Neural progenitor cell (in vitro differentiated cells): ENCODE results near the gene ADGB. TPM values are rescaled to one million over a fixed set of nuclear protein-coding genes. Genes with fewer than 3 reads are reported as not detected.

Source experiments
- DNase-seq: peaks from one replicate; pipeline ENCODE4 v3.0.0-alpha.2; 2016; ENCODE audit warnings: low spot score
- H2AFZ ChIP-seq: fragments of 200-600 bp; sonication (generic); replicated peaks from 2 replicates; pipeline ENCODE4 v1.6.1; 2016; ENCODE audit warnings: antibody characterized with exemption
- H3F3A ChIP-seq: fragments of 200-600 bp; sonication (generic); 2 replicates; pipeline ENCODE4 v1.6.1; 2016; ENCODE audit warnings: antibody characterized with exemption, low read depth
- H3K27ac ChIP-seq: fragments of 200-600 bp; sonication (generic); 2 replicates; pipeline ENCODE4 v1.5.1; 2016; ENCODE audit warnings: mild to moderate bottlenecking
- H3K27me3 ChIP-seq: fragments of 200-600 bp; sonication (generic); 2 replicates; pipeline ENCODE4 v1.6.1; 2016; ENCODE audit warnings: mild to moderate bottlenecking, moderate library complexity
- H3K36me3 ChIP-seq: fragments of 200-600 bp; sonication (generic); 2 replicates; pipeline ENCODE4 v1.5.1; 2016
- H3K4me1 ChIP-seq: fragments of 200-600 bp; sonication (generic); 2 replicates; pipeline ENCODE4 v1.6.1; 2016; ENCODE audit warnings: mixed run types
- H3K4me2 ChIP-seq: fragments of 200-600 bp; sonication (generic); 2 replicates; pipeline ENCODE4 v1.6.1; 2016
- H3K4me3 ChIP-seq: fragments of 200-600 bp; sonication (generic); 2 replicates; pipeline ENCODE4 v1.5.1; 2016
- H3K79me2 ChIP-seq: fragments of 200-600 bp; sonication (generic); 2 replicates; pipeline ENCODE4 v1.6.1; 2016; ENCODE audit warnings: low read depth
- H3K9ac ChIP-seq: fragments of 200-600 bp; sonication (generic); 2 replicates; pipeline ENCODE4 v1.6.1; 2016
- H3K9me3 ChIP-seq: fragments of 200-600 bp; sonication (generic); 2 replicates; pipeline ENCODE4 v1.5.1; 2016; ENCODE audit warnings: low read depth
- H4K20me1 ChIP-seq: fragments of 200-600 bp; sonication (generic); 2 replicates; pipeline ENCODE4 v1.6.1; 2016; ENCODE audit warnings: low read depth
- H3K27ac Mint-ChIP-seq: 3 replicates; pipeline ENCODE4 v1.8.0; 2021; ENCODE audit warnings: mixed read lengths
- H3K27me3 Mint-ChIP-seq: 2 replicates; pipeline ENCODE4 v1.8.0; 2022; ENCODE audit warnings: low read depth, mild to moderate bottlenecking, inconsistent platforms, moderate library complexity, mixed read lengths; ENCODE audit not compliant: insufficient read depth
- H3K36me3 Mint-ChIP-seq: 3 replicates; pipeline ENCODE4 v1.8.0; 2021; ENCODE audit warnings: mixed read lengths
- H3K4me1 Mint-ChIP-seq: 3 replicates; pipeline ENCODE4 v1.8.0; 2021; ENCODE audit warnings: mixed read lengths
- H3K4me3 Mint-ChIP-seq: 3 replicates; pipeline ENCODE4 v1.8.0; 2021; ENCODE audit warnings: mild to moderate bottlenecking, moderate library complexity, mixed read lengths
- H3K9me3 Mint-ChIP-seq: 3 replicates; pipeline ENCODE4 v1.8.0; 2020; ENCODE audit warnings: mixed read lengths
- EZH2 ChIP-seq: fragments of 200-600 bp; sonication (generic); IDR thresholded peaks from 2 replicates; pipeline ENCODE4 v1.6.1; 2017; ENCODE audit warnings: antibody characterized with exemption, mild to moderate bottlenecking, moderate library complexity
- EZH2phosphoT487 ChIP-seq: fragments of 200-600 bp; sonication (generic); IDR thresholded peaks from 2 replicates; pipeline ENCODE4 v1.6.1; 2017; ENCODE audit warnings: antibody characterized with exemption
- total RNA-seq: library from RNA; depleted of rRNA; stranded (reverse); fragments of >200 nt; gene quantifications from 2 replicates; pipeline ENCODE4 v1.2.3, GENCODE V29; 2015; ENCODE audit warnings: low replicate concordance
- TF ChIP-seq, protein P1 (sequence below): fragments of 200-600 bp; sonication (generic); IDR thresholded peaks from 2 replicates; pipeline ENCODE4 v1.5.1; 2017; ENCODE audit warnings: antibody characterized with exemption, mild to moderate bottlenecking

The ADGB gene
- total RNA-seq, 1 donor from 2014 or later, result not detected

DNA sequence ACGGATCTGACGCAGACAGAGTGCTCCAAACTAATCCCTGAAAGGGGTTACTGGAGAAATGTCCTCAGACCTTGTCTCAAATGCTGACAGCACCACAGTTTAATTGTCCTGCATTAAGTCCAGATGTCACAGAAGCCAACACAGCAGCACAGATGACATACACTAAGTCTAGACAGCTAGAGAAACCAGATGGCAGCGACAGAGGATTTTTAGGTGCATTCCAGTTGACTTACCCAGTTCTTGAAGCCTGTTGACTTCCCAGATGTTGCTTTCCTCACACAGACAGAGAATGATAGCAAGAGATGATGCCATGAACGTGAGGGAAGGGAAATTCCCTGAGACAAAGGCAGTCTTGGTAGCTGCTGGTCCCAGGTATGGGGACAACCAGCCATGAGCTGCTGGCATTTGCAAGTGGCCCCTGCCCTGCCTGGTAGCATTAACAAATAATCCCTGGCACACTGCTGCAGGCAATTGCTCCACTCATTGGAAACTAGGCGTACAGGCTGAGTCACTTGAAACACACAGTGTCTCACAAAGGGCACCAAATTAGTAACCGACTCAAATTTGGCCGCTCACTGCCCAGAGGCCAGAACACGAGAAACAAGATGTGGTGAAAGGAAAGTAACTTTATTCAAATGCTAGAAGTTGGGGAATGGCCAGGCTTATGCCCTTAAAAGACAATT lies 52.2 kb downstream of the ADGB start:
- no peaks in the 10 kb centered on the region for H3K9me3 ChIP-seq
- H3K4me1 ChIP-seq, result no peaks in the 10 kb centered on the region
- H3F3A ChIP-seq, result no peaks in the 10 kb centered on the region
- DNase-seq, result no peak
- no peak overlapping the region for H3K9ac ChIP-seq
- no peaks in the 10 kb centered on the region for H3K36me3 Mint-ChIP-seq
- H3K36me3 ChIP-seq, result no peaks in the 10 kb centered on the region
- H3K27me3 ChIP-seq, result no peaks in the 10 kb centered on the region
- no peaks in the 10 kb centered on the region for H3K4me1 Mint-ChIP-seq
- H3K4me3 ChIP-seq, result no peak overlapping the region
- no peaks in the 10 kb centered on the region for H3K79me2 ChIP-seq
- H3K27ac Mint-ChIP-seq, result no peak overlapping the region
- H3K4me2 ChIP-seq, result no peak overlapping the region
- no peaks in the 10 kb centered on the region for H3K9me3 Mint-ChIP-seq
- no peak for TF ChIP-seq EZH2phosphoT487
- TF ChIP-seq, protein P1, sequence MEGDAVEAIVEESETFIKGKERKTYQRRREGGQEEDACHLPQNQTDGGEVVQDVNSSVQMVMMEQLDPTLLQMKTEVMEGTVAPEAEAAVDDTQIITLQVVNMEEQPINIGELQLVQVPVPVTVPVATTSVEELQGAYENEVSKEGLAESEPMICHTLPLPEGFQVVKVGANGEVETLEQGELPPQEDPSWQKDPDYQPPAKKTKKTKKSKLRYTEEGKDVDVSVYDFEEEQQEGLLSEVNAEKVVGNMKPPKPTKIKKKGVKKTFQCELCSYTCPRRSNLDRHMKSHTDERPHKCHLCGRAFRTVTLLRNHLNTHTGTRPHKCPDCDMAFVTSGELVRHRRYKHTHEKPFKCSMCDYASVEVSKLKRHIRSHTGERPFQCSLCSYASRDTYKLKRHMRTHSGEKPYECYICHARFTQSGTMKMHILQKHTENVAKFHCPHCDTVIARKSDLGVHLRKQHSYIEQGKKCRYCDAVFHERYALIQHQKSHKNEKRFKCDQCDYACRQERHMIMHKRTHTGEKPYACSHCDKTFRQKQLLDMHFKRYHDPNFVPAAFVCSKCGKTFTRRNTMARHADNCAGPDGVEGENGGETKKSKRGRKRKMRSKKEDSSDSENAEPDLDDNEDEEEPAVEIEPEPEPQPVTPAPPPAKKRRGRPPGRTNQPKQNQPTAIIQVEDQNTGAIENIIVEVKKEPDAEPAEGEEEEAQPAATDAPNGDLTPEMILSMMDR, result no peak
- TF ChIP-seq EZH2, result no peak
- H3K27ac ChIP-seq, result no peak overlapping the region
- H2AFZ ChIP-seq, result no peak overlapping the region
- H3K4me3 Mint-ChIP-seq, result no peak overlapping the region
- H3K27me3 Mint-ChIP-seq, result no peaks in the 10 kb centered on the region
- no peaks in the 10 kb centered on the region for H4K20me1 ChIP-seq

DNA sequence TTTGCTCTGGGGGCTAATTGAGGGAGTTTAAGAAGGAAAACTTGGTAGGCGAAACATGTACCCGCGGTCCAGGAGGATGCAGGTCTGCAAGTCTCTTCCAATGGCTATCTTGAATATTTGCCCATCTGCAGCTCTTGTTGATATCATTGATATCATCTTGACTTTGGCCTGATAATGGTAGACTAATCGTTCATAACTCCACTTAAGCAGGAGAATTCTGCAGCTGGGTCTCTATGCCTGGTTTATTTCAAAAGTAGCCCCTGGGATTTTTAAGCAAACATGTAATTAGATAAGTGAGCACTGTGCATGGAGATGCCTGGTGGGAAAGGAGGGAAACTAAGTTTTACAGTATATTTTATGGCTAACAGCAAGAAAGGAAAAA lies 52.7 kb downstream of the ADGB start:
- Histone ChIP-seq H3K9me3 (no peaks in the 10 kb centered on the region), H3K4me1 (no peaks in the 10 kb centered on the region), H3K36me3 (no peaks in the 10 kb centered on the region), H4K20me1 (no peaks in the 10 kb centered on the region), H3K4me2 (no peak overlapping the region), H2AFZ (no peak overlapping the region), H3K79me2 (no peaks in the 10 kb centered on the region), H3F3A (no peaks in the 10 kb centered on the region), H3K4me3 (no peak overlapping the region), H3K9ac (no peak overlapping the region), H3K27ac (no peak overlapping the region), H3K27me3 (no peaks in the 10 kb centered on the region)
- no peak for TF ChIP-seq EZH2phosphoT487
- Mint-ChIP-seq H3K4me3 (no peak overlapping the region), H3K27ac (no peak overlapping the region), H3K4me1 (no peaks in the 10 kb centered on the region), H3K9me3 (no peaks in the 10 kb centered on the region), H3K27me3 (no peaks in the 10 kb centered on the region), H3K36me3 (no peaks in the 10 kb centered on the region)
- DNase-seq, result no peak

DNA sequence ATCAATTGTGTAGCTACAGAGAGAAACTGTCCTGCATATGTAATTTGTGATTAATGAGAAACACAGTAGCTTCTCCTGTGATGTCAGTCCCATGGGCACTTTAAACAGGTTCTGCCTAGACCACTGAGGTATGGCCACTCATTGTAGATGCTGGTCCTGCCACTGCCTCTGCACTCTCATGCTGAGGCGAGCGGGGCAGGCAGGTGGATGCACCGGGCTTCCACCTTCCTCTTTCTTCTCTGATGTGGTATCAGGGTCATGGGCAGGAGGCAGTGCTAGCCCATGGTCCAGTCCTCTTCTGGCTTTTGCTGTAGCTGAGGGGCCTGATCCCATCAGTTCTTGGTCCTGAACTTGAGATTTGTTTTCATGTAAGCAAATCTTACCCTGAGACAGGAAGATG lies 58.7 kb downstream of the ADGB start:
- TF ChIP-seq EZH2, result no peak
- no peak for TF ChIP-seq EZH2phosphoT487
- TF ChIP-seq, protein P1, result no peak

DNA sequence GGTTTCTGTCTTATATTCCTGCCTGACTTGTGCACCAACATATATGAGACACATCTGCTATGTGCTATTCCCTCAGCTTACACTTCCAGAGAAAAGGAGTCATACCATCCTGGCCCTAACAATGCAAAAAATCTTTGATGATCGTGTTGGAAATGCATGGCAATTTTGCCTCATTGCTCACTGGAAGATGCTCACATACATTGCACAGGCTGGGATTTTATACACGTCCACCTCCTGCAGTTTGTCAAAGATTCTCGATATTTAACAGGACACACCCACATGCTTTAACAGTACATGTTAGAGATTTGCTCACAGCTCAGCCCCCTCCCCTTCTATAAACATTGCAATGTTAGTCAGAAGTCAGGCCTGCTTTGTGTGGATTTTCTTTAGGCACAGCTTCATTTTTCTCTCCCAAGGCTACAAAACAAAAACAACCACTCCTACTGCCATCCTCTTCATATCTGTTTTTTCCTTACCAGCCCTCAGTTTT lies 66.1 kb downstream of the ADGB start:
- Histone ChIP-seq H3K9me3 (no peaks in the 10 kb centered on the region), H3K4me2 (no peak overlapping the region)

More for the DNA sequence above, 58.7 kb downstream of the ADGB start:
- Histone ChIP-seq H3K4me1 (peaks cover 4% of the 10 kb centered on the region), H2AFZ (no peak overlapping the region), H3K9ac (no peak overlapping the region), H3F3A (no peaks in the 10 kb centered on the region), H3K4me2 (no peak overlapping the region), H3K36me3 (no peaks in the 10 kb centered on the region), H3K79me2 (no peaks in the 10 kb centered on the region), H3K4me3 (no peak overlapping the region), H3K9me3 (no peaks in the 10 kb centered on the region), H3K27ac (no peak overlapping the region), H4K20me1 (no peaks in the 10 kb centered on the region), H3K27me3 (no peaks in the 10 kb centered on the region)
- no peak for DNase-seq
- H3K4me1 Mint-ChIP-seq, result no peaks in the 10 kb centered on the region
- no peaks in the 10 kb centered on the region for H3K36me3 Mint-ChIP-seq
- H3K4me3 Mint-ChIP-seq, result no peak overlapping the region
- H3K27ac Mint-ChIP-seq, result no peak overlapping the region
- no peaks in the 10 kb centered on the region for H3K27me3 Mint-ChIP-seq
- no peaks in the 10 kb centered on the region for H3K9me3 Mint-ChIP-seq

More for the DNA sequence above, 66.1 kb downstream of the ADGB start:
- H3K36me3 ChIP-seq, result no peaks in the 10 kb centered on the region
- Mint-ChIP-seq H3K27me3 (no peaks in the 10 kb centered on the region), H3K4me1 (peaks cover 7% of the 10 kb centered on the region), H3K27ac (no peak overlapping the region), H3K9me3 (no peaks in the 10 kb centered on the region), H3K4me3 (no peak overlapping the region), H3K36me3 (no peaks in the 10 kb centered on the region)
- no peaks in the 10 kb centered on the region for H3K79me2 ChIP-seq
- no peak overlapping the region for H3K4me3 ChIP-seq
- H3K27ac ChIP-seq, result no peak overlapping the region
- DNase-seq, result no peak
- peaks cover 4% of the 10 kb centered on the region for H3K4me1 ChIP-seq
- H3F3A ChIP-seq, result no peaks in the 10 kb centered on the region
- peak overlapping the region; percentile 7 for H2AFZ ChIP-seq
- H3K27me3 ChIP-seq, result no peaks in the 10 kb centered on the region
- no peaks in the 10 kb centered on the region for H4K20me1 ChIP-seq
- TF ChIP-seq EZH2, result no peak
- TF ChIP-seq EZH2phosphoT487, result no peak
- TF ChIP-seq, protein P1, result no peak
- no peak overlapping the region for H3K9ac ChIP-seq
